ENCODE data around the gene CEMIP. TPM values are rescaled to one million over a fixed set of nuclear protein-coding genes. Genes with fewer than 3 reads are reported as not detected.

Gene CEMIP
- polyA plus RNA-seq, 1 donor (not counting 4 experiments of a cell fraction or from before 2014, with no cell fraction given): 2.3 TPM

GRCh38 chr15:80977627-80978036 lies 198.5 kb downstream of the CEMIP start:
- Histone ChIP-seq H3K9me1 (ENCODE audit: control insufficient read depth, extremely low read depth, insufficient read depth, low read length) (no peaks in the 10 kb centered on the region), H3K36me3 (ENCODE audit: control insufficient read depth in 2 of 2, extremely low read depth in 1 of 2, insufficient read depth in 2 of 2, low read length in 2 of 2) (peaks cover 3 to 27% of the 10 kb centered on the region in 2 experiments), H3K4me3 (ENCODE audit: control insufficient read depth in 2 of 3, extremely low read depth in 1 of 3, insufficient read depth in 2 of 3, low read depth in 1 of 3, low read length in 3 of 3) (no peak overlapping the region), H3K27me3 (ENCODE audit: control insufficient read depth, extremely low read depth, insufficient read depth, low read length) (no peaks in the 10 kb centered on the region), H3K4me2 (ENCODE audit: control insufficient read depth, extremely low read depth, insufficient read depth, low read depth, low read length) (no peak overlapping the region), H2AFZ (ENCODE audit: control insufficient read depth, low read length) (no peak overlapping the region), H3K27ac (ENCODE audit: control insufficient read depth, insufficient read depth, low read length) (no peak overlapping the region), H3K79me2 (ENCODE audit: control insufficient read depth, insufficient read depth, low read length) (peaks cover 26% of the 10 kb centered on the region), H3K4me1 (ENCODE audit: control insufficient read depth, extremely low read depth, insufficient read depth, low read length) (peaks cover 2% of the 10 kb centered on the region), H4K20me1 (ENCODE audit: control insufficient read depth, extremely low read depth, insufficient read depth, low read length) (peaks cover 8% of the 10 kb centered on the region), H3K9ac (ENCODE audit: control insufficient read depth, extremely low read depth, insufficient read depth, low read length) (no peak overlapping the region), H3K9me3 (ENCODE audit: control insufficient read depth, low read depth, low read length) (no peaks in the 10 kb centered on the region)
- dilution Hi-C loops (cut with MboI; ENCODE audit: extremely low pct_ligation_motif_present, low sequenced_read_pairs): no loop called here
- no peak for DNase-seq (ENCODE audit: low read depth, low spot score)
- TF ChIP-seq EZH2 (IDR thresholded peaks at IDR 0.05; ENCODE audit: low read length): no peak
- peak; percentile 84 to 85 (median 85) for TF ChIP-seq CTCF (optimal IDR thresholded peaks at IDR 0.05 in 1 of 3, IDR thresholded peaks at IDR 0.05 in 1 of 3, conservative IDR thresholded peaks at IDR 0.05 in 1 of 3; ENCODE audit: extremely low read depth in 1 of 3, insufficient read depth in 2 of 3, low read length in 3 of 3)
- peak; percentile 65 for FAIRE-seq

- no peak for FAIRE-seq
Observed at GRCh38 chr15:80978685-80979329, 199.6 kb downstream of the CEMIP start.

More at GRCh38 chr15:80978685-80979329, 199.6 kb downstream of the CEMIP start:
- no peaks in the 10 kb centered on the region for H3K9me3 ChIP-seq (ENCODE audit: control insufficient read depth, low read depth, low read length)
- no peak overlapping the region for H3K4me3 ChIP-seq (ENCODE audit: control insufficient read depth in 2 of 3, extremely low read depth in 1 of 3, insufficient read depth in 2 of 3, low read depth in 1 of 3, low read length in 3 of 3)
- H3K27me3 ChIP-seq (ENCODE audit: control insufficient read depth, extremely low read depth, insufficient read depth, low read length): no peaks in the 10 kb centered on the region
- dilution Hi-C loops (cut with MboI; ENCODE audit: extremely low pct_ligation_motif_present, low sequenced_read_pairs): no loop called here
- H3K79me2 ChIP-seq (ENCODE audit: control insufficient read depth, insufficient read depth, low read length): peaks cover 35% of the 10 kb centered on the region
- no peak overlapping the region for H3K27ac ChIP-seq (ENCODE audit: control insufficient read depth, insufficient read depth, low read length)
- H2AFZ ChIP-seq (ENCODE audit: control insufficient read depth, low read length): no peak overlapping the region
- H3K4me1 ChIP-seq (ENCODE audit: control insufficient read depth, extremely low read depth, insufficient read depth, low read length): peaks cover 2% of the 10 kb centered on the region
- TF ChIP-seq EZH2 (IDR thresholded peaks at IDR 0.05; ENCODE audit: low read length) (no peak), CTCF (optimal IDR thresholded peaks at IDR 0.05 in 1 of 3, IDR thresholded peaks at IDR 0.05 in 1 of 3, conservative IDR thresholded peaks at IDR 0.05 in 1 of 3; ENCODE audit: extremely low read depth in 1 of 3, insufficient read depth in 2 of 3, low read length in 3 of 3) (no peak)
- H3K36me3 ChIP-seq (ENCODE audit: control insufficient read depth in 2 of 2, extremely low read depth in 1 of 2, insufficient read depth in 2 of 2, low read length in 2 of 2): peaks cover 3 to 26% of the 10 kb centered on the region in 2 experiments
- H3K9ac ChIP-seq (ENCODE audit: control insufficient read depth, extremely low read depth, insufficient read depth, low read length): no peak overlapping the region
- no peak overlapping the region for H3K4me2 ChIP-seq (ENCODE audit: control insufficient read depth, extremely low read depth, insufficient read depth, low read depth, low read length)
- H4K20me1 ChIP-seq (ENCODE audit: control insufficient read depth, extremely low read depth, insufficient read depth, low read length): peaks cover 8% of the 10 kb centered on the region
- DNase-seq (ENCODE audit: low read depth, low spot score): no peak
- H3K9me1 ChIP-seq (ENCODE audit: control insufficient read depth, extremely low read depth, insufficient read depth, low read length): no peaks in the 10 kb centered on the region

All from keratinocyte (primary cell).